Tibial nerve (tissue), 4 donors: Measurements from ENCODE around the gene AK2. TPM values are rescaled to one million over a fixed set of nuclear protein-coding genes. Genes with fewer than 3 reads are reported as not detected.

Experiments
- DNase-seq, 2 donors: peaks; one replicate each; pipeline ENCODE4 v3.0.0-alpha.2; 2019; ENCODE audit warnings: low spot score in 2 of 2
- H3K27ac ChIP-seq, 4 donors: fragments of 200-600 bp; sonication (generic) in 3 of 4; one replicate each; pipeline ENCODE4 v1.5.1; 2017 to 2019; ENCODE audit warnings: mild to moderate bottlenecking in 1 of 4
- H3K27me3 ChIP-seq, 2 donors: fragments of 200-600 bp; sonication (generic) in 1 of 2; one replicate each; pipeline versions ENCODE4 v1.5.1 to v1.6.0; 2017 to 2019
- H3K36me3 ChIP-seq, 3 donors: fragments of 200-600 bp; sonication (generic); one replicate each; pipeline ENCODE4 v1.5.1; 2018 to 2019
- H3K4me1 ChIP-seq, 4 donors: fragments of 200-600 bp; sonication (generic) in 3 of 4; one replicate each; pipeline ENCODE4 v1.5.1; 2017 to 2019
- H3K4me3 ChIP-seq, 4 donors: fragments of 200-600 bp; sonication (generic) in 3 of 4; one replicate each; pipeline ENCODE4 v1.5.1; 2017 to 2019; ENCODE audit warnings: mild to moderate bottlenecking in 1 of 4, moderate library complexity in 1 of 4
- H3K9me3 ChIP-seq, 4 donors: fragments of 200-600 bp; sonication (generic) in 3 of 4; one replicate each; pipeline ENCODE4 v1.5.1; 2017 to 2019
- CTCF ChIP-seq, 5 experiments: fragments of 200-600 bp in 3 of 5; fragments of 450-650 bp in 2 of 5; sonication (generic) in 3 of 5; IDR thresholded peaks; one replicate each; pipeline ENCODE4 v1.5.1; 2016 to 2019; ENCODE audit warnings: antibody characterized with exemption in 5 of 5, mild to moderate bottlenecking in 3 of 5, moderate library complexity in 2 of 5
- EP300 ChIP-seq, 2 donors: sonication (generic); formaldehyde crosslinking; IDR thresholded peaks; one replicate each; pipeline ENCODE4 v1.6.1; 2017; ENCODE audit warnings: antibody characterized with exemption in 2 of 2, mild to moderate bottlenecking in 1 of 2
- POLR2A ChIP-seq, 2 donors: fragments of 450-650 bp; IDR thresholded peaks; one replicate each; pipeline ENCODE4 v1.6.1; 2017; ENCODE audit warnings: antibody characterized with exemption in 2 of 2, mild to moderate bottlenecking in 2 of 2, moderate library complexity in 2 of 2
- WGBS, 2 donors: methylation state at CpG; one replicate each; pipeline ENCODE4 v1.1.5; 2018; 5-methylcytosine and 5-hydroxymethylcytosine counted together
- total RNA-seq, 4 donors: library from RNA; depleted of rRNA; stranded (reverse); fragments of >200 nt; gene quantifications; one replicate each; pipeline ENCODE4 v1.1.0, GENCODE V29; 2016

Gene AK2
- total RNA-seq, 4 donors from 2014 or later = 127 to 559 (median 207) TPM

GRCh38 chr1:32984455-32985171 is 52.1 kb downstream of the AK2 start:
- Histone ChIP-seq H3K36me3 (no peaks in the 10 kb centered on the region), H3K4me1 (peaks cover 0 to 17% (median 11%) of the 10 kb centered on the region in 4 donors), H3K9me3 (no peaks in the 10 kb centered on the region), H3K27ac (no peak overlapping the region), H3K27me3 (no peaks in the 10 kb centered on the region), H3K4me3 (no peak overlapping the region)
- whole genome bisulfite sequencing, 2 donors = 44 to 80% methylated on average over 1 of the region's 1 CpG
- TF ChIP-seq CTCF (IDR thresholded peaks at IDR 0.05) (no peak), EP300 (IDR thresholded peaks at IDR 0.05) (no peak), POLR2A (IDR thresholded peaks at IDR 0.05) (no peak)
- DNase-seq = no peak

GRCh38 chr1:32984090-32984454 is 52.6 kb downstream of the AK2 start:
- TF ChIP-seq POLR2A (IDR thresholded peaks at IDR 0.05) = no peak
- no peak for TF ChIP-seq EP300 (IDR thresholded peaks at IDR 0.05)
- Histone ChIP-seq H3K4me3 (no peak overlapping the region), H3K36me3 (no peaks in the 10 kb centered on the region), H3K27ac (no peak overlapping the region), H3K9me3 (no peaks in the 10 kb centered on the region), H3K4me1 (peaks cover 0 to 11% (median 8%) of the 10 kb centered on the region in 4 donors), H3K27me3 (no peaks in the 10 kb centered on the region)
- DNase-seq = no peak
- 57 to 70% methylated on average over 4 of the region's 4 CpGs for WGBS, 2 donors

GRCh38 chr1:32983020-32983419 is 53.7 kb downstream of the AK2 start:
- no peaks in the 10 kb centered on the region for H3K27me3 ChIP-seq
- peaks cover 0 to under 1% (median under 1%) of the 10 kb centered on the region in 4 donors for H3K4me1 ChIP-seq
- DNase-seq = no peak
- H3K27ac ChIP-seq = no peak overlapping the region
- WGBS, 2 donors = 66 to 78% methylated on average over 3 of the region's 3 CpGs
- no peaks in the 10 kb centered on the region for H3K9me3 ChIP-seq
- TF ChIP-seq CTCF (IDR thresholded peaks at IDR 0.05) = no peak
- TF ChIP-seq POLR2A (IDR thresholded peaks at IDR 0.05) = no peak
- no peak for TF ChIP-seq EP300 (IDR thresholded peaks at IDR 0.05)
- no peaks in the 10 kb centered on the region for H3K36me3 ChIP-seq
- H3K4me3 ChIP-seq = no peak overlapping the region

GRCh38 chr1:32981003-32981901 is 55.4 kb downstream of the AK2 start:
- DNase-seq = peak in 1 of 2 donors; percentile 45
- Histone ChIP-seq H3K27me3 (no peaks in the 10 kb centered on the region), H3K4me1 (no peaks in the 10 kb centered on the region), H3K4me3 (no peak overlapping the region), H3K27ac (peak overlapping the region; percentile 7 to 73 (median 60)), H3K36me3 (no peaks in the 10 kb centered on the region), H3K9me3 (no peaks in the 10 kb centered on the region)
- 51 to 59% methylated on average over 8 of the region's 8 CpGs for WGBS, 2 donors
- TF ChIP-seq POLR2A (IDR thresholded peaks at IDR 0.05) (peak in 1 of 2 donors; percentile 16), CTCF (IDR thresholded peaks at IDR 0.05) (no peak), EP300 (IDR thresholded peaks at IDR 0.05) (peak in 1 of 2 donors; percentile 83)

- TF ChIP-seq EP300 (IDR thresholded peaks at IDR 0.05) (no peak), CTCF (IDR thresholded peaks at IDR 0.05) (no peak), POLR2A (IDR thresholded peaks at IDR 0.05) (no peak)
- H3K9me3 ChIP-seq = no peaks in the 10 kb centered on the region
- no peaks in the 10 kb centered on the region for H3K36me3 ChIP-seq
- H3K4me3 ChIP-seq = no peak overlapping the region
- no peak for DNase-seq
- H3K27me3 ChIP-seq = no peaks in the 10 kb centered on the region
- H3K4me1 ChIP-seq = no peaks in the 10 kb centered on the region
- H3K27ac ChIP-seq = no peak overlapping the region
- WGBS, 2 donors = 93 to 96% methylated on average over 10 of the region's 10 CpGs
Observed at GRCh38 chr1:32980080-32980479, 56.6 kb downstream of the AK2 start.
